PFSK-1 (cell line): ENCODE measurements around the gene SYNPO.

Source experiments
- REST ChIP-seq, 2 experiments: IDR thresholded peaks; 2 replicates each; pipeline versions ENCODE4 v1.6.1 to v1.8.0; 2011 to 2012; ENCODE audit warnings: low read depth in 2 of 2, low read length in 2 of 2, control low read depth in 1 of 2, inconsistent platforms in 1 of 2, mild to moderate bottlenecking in 1 of 2, moderate library complexity in 1 of 2; ENCODE audit not compliant: insufficient read depth in 1 of 2
- TAF1 ChIP-seq: IDR thresholded peaks from 2 replicates; pipeline ENCODE4 v1.6.1; 2012; ENCODE audit warnings: low read length, control low read depth, borderline replicate concordance; ENCODE audit not compliant: insufficient read depth

DNA sequence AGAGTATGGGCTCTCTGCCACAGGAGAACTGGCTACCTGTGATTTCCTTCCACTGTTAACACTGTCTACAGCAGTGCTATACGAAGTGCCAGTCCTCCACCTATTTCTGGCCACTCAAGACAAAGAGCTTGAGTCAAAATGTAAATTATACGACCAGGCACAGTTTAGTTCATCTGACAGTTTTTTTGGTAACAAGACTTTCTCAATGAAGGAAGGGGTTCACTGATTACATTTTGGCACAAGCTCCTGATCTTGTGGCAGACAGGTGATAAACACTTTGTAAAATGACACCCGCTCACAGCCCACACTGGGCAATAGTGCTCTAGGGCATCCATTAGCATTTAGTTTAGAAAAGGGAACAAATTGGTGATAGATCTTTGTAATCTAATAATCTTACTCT, 51.8 kb downstream of the SYNPO start:
- TF ChIP-seq TAF1: no peak
- no peak for TF ChIP-seq REST (IDR thresholded peaks at IDR 0.05; ENCODE audit: insufficient read depth in 1 of 2, low read depth in 2 of 2, low read length in 2 of 2)
